Gastrocnemius medialis (tissue), 4 donors: ENCODE results near the gene OR2T27.

Source experiments
- CTCF ChIP-seq, 5 experiments: fragments of 450-650 bp in 3 of 5; fragments of 200-600 bp in 2 of 5; sonication (generic) in 2 of 5; IDR thresholded peaks in 4 of 5; conservative IDR thresholded peaks in 1 of 5; 1 replicate in 4 of 5; 2 replicates in 1 of 5; pipeline ENCODE4 v1.5.1; 2016 to 2019; ENCODE audit warnings: antibody characterized with exemption in 5 of 5, mild to moderate bottlenecking in 3 of 5, moderate library complexity in 3 of 5
- POLR2A ChIP-seq, 2 donors: fragments of 450-650 bp; IDR thresholded peaks; one replicate each; pipeline ENCODE4 v1.6.1; 2017; ENCODE audit warnings: antibody characterized with exemption in 2 of 2, mild to moderate bottlenecking in 2 of 2, moderate library complexity in 2 of 2

- TF ChIP-seq CTCF (IDR thresholded peaks at IDR 0.05 in 4 of 5, conservative IDR thresholded peaks at IDR 0.05 in 1 of 5), result no peak
- no peak for TF ChIP-seq POLR2A (IDR thresholded peaks at IDR 0.05)
These were observed 43.4 kb downstream of the OR2T27 start for GRCh38 chr1:248611883-248612414.
